PFSK-1 (cell line): ENCODE data around the gene KCNMA1.

Experiments used
- FOXP2 ChIP-seq: optimal IDR thresholded peaks from 2 replicates; pipeline ENCODE3; 2011; ENCODE audit warnings: borderline replicate concordance, control low read depth, inconsistent platforms; ENCODE audit not compliant: insufficient read depth; ENCODE audit errors: extremely low read length, extremely low read depth
- POLR2AphosphoS5 ChIP-seq: IDR thresholded peaks from 2 replicates; pipeline ENCODE4 v1.6.1; 2012; ENCODE audit warnings: low read depth, mild to moderate bottlenecking, control low read depth, low read length, moderate library complexity
- REST ChIP-seq, 2 experiments: IDR thresholded peaks; 2 replicates each; pipeline versions ENCODE4 v1.6.1 to v1.8.0; 2011 to 2012; ENCODE audit warnings: low read depth in 2 of 2, low read length in 2 of 2, control low read depth in 1 of 2, inconsistent platforms in 1 of 2, mild to moderate bottlenecking in 1 of 2, moderate library complexity in 1 of 2; ENCODE audit not compliant: insufficient read depth in 1 of 2
- SIN3A ChIP-seq: IDR thresholded peaks from 2 replicates; pipeline ENCODE4 v1.6.1; 2012; ENCODE audit warnings: mild to moderate bottlenecking, low read length, moderate library complexity, borderline replicate concordance; ENCODE audit not compliant: insufficient read depth
- TAF1 ChIP-seq: IDR thresholded peaks from 2 replicates; pipeline ENCODE4 v1.6.1; 2012; ENCODE audit warnings: low read length, control low read depth, borderline replicate concordance; ENCODE audit not compliant: insufficient read depth

The KCNMA1 gene

GRCh38 chr10:77300682-77301302, 336.8 kb downstream of the KCNMA1 start:
- TF ChIP-seq SIN3A: no peak
- no peak for TF ChIP-seq POLR2AphosphoS5
- TF ChIP-seq FOXP2: no peak
- TF ChIP-seq TAF1: no peak
- TF ChIP-seq REST (IDR thresholded peaks at IDR 0.05; ENCODE audit: insufficient read depth in 1 of 2, low read depth in 2 of 2, low read length in 2 of 2): no peak

GRCh38 chr10:77299320-77299719, 338.3 kb downstream of the KCNMA1 start:
- no peak for TF ChIP-seq SIN3A

- TF ChIP-seq REST (IDR thresholded peaks at IDR 0.05; ENCODE audit: insufficient read depth in 1 of 2, low read depth in 2 of 2, low read length in 2 of 2) (peak; percentile 43 to 75; a peak in 3 of 4 replicates), FOXP2 (no peak), POLR2AphosphoS5 (no peak), SIN3A (no peak), TAF1 (no peak)
Observed at GRCh38 chr10:77297393-77297739, 340.2 kb downstream of the KCNMA1 start.

GRCh38 chr10:77296534-77297392, 340.8 kb downstream of the KCNMA1 start:
- no peak for TF ChIP-seq REST (IDR thresholded peaks at IDR 0.05; ENCODE audit: insufficient read depth in 1 of 2, low read depth in 2 of 2, low read length in 2 of 2)
- TF ChIP-seq FOXP2: no peak
- no peak for TF ChIP-seq TAF1
- TF ChIP-seq SIN3A: no peak
- TF ChIP-seq POLR2AphosphoS5: no peak

- no peak for TF ChIP-seq SIN3A
- TF ChIP-seq REST (IDR thresholded peaks at IDR 0.05; ENCODE audit: insufficient read depth in 1 of 2, low read depth in 2 of 2, low read length in 2 of 2): no peak
- no peak for TF ChIP-seq FOXP2
- no peak for TF ChIP-seq POLR2AphosphoS5
- no peak for TF ChIP-seq TAF1
Observed at GRCh38 chr10:77293773-77294172, 343.8 kb downstream of the KCNMA1 start.
